ENCODE results near the gene SRCAP. TPM values are rescaled to one million over a fixed set of nuclear protein-coding genes. Genes with fewer than 3 reads are reported as not detected.

The SRCAP gene
- polyA plus RNA-seq (2011; rRNA removed), result 3.1 and 5.8 TPM in 2 replicates
- polyA minus RNA-seq (2011; rRNA and poly(A)+ RNA removed), result 12.3 and 17.1 TPM in 2 replicates

- Histone ChIP-seq H3K9me3 (ENCODE audit: control insufficient read depth, insufficient read depth, low read length) (no peaks in the 10 kb centered on the region; the same call in 1 of the 2 replicates), H3K27me3 (ENCODE audit: control insufficient read depth, insufficient read depth, low read length) (no peaks in the 10 kb centered on the region), H3K27ac (ENCODE audit: low read depth, low read length) (peak within 1 kb of the TSS; percentile 100), H3K4me3 (ENCODE audit: low read depth, low read length) (peak within 1 kb of the TSS; percentile 93)
- peak; percentile 20 for DNase-seq (ENCODE audit: low read depth, low spot score)
- TF ChIP-seq, protein P1, sequence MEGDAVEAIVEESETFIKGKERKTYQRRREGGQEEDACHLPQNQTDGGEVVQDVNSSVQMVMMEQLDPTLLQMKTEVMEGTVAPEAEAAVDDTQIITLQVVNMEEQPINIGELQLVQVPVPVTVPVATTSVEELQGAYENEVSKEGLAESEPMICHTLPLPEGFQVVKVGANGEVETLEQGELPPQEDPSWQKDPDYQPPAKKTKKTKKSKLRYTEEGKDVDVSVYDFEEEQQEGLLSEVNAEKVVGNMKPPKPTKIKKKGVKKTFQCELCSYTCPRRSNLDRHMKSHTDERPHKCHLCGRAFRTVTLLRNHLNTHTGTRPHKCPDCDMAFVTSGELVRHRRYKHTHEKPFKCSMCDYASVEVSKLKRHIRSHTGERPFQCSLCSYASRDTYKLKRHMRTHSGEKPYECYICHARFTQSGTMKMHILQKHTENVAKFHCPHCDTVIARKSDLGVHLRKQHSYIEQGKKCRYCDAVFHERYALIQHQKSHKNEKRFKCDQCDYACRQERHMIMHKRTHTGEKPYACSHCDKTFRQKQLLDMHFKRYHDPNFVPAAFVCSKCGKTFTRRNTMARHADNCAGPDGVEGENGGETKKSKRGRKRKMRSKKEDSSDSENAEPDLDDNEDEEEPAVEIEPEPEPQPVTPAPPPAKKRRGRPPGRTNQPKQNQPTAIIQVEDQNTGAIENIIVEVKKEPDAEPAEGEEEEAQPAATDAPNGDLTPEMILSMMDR (IDR thresholded peaks at IDR 0.05; ENCODE audit: low read depth, low read length), result no peak
- ChIA-PET CTCF (no interaction called here), POLR2A (interaction anchor here (0.6 kb wide), 3 partner anchors 26 to 49 kb away, joined by 3 to 9 read pairs (median 6); no protein-coding TSS in a partner anchor)
Measured at GRCh38 chr16:30698816-30699614, at the start of gene SRCAP. Gene SRCAP, plus strand, starts transcription at chr16:30699171. Its CDS starts 1,654 bp downstream, at chr16:30700825.

DNA sequence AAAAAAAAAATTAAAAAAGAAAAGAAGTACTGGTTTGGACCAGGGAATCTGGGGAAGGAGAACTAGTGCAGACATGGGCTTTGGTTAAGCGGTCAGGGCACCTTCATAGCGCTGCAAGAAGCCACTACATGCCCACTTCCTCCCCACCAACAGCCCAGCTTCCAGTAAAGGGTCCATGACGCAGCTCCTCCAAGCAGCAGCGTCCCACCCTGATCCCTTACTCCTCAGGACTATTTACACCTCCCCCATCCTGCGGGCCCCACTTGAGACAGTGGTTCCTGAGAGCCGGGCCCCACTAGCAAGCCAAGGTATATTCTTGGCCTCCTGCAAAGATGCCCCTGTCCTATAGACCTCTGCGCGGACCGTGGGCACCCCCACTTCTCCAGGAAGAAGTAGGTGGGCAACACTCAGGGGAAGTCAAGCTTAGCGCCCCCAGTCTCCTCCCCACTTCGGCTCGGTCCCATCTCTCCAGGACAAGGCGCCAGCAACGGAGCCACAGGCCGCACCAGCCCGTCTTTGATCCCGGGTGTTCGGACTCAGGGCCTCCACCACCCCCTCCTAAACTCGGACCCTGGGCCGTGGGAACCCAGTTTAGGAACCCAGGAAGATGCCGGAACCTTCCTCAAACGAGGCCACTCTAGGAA is 49.1 kb upstream of the SRCAP start:
- no peaks in the 10 kb centered on the region for H3K27me3 ChIP-seq (ENCODE audit: control insufficient read depth, insufficient read depth, low read length)
- H3K9me3 ChIP-seq (ENCODE audit: control insufficient read depth, insufficient read depth, low read length), result no peaks in the 10 kb centered on the region; the same call in 1 of the 2 replicates
- DNase-seq (ENCODE audit: low read depth, low spot score), result no peak
- TF ChIP-seq, protein P1 (IDR thresholded peaks at IDR 0.05; ENCODE audit: low read depth, low read length), result no peak
- ChIA-PET POLR2A (interaction anchor here (0.5 to 2.2 kb wide), 14 partner anchors 9 to 834 kb away, joined by 3 to 18 read pairs (median 4); partner anchors contain the start of genes FBRS, ITGAL, PAGR1 and SRCAP), CTCF (interaction anchor here (0.6 to 1.4 kb wide), 4 partner anchors 16 to 200 kb away, joined by 3 to 6 read pairs (median 4); partner anchors contain the start of gene ZNF747)
- H3K4me3 ChIP-seq (ENCODE audit: low read depth, low read length), result peak overlapping the region; percentile 50
- H3K27ac ChIP-seq (ENCODE audit: low read depth, low read length), result peak overlapping the region; percentile 89

DNA sequence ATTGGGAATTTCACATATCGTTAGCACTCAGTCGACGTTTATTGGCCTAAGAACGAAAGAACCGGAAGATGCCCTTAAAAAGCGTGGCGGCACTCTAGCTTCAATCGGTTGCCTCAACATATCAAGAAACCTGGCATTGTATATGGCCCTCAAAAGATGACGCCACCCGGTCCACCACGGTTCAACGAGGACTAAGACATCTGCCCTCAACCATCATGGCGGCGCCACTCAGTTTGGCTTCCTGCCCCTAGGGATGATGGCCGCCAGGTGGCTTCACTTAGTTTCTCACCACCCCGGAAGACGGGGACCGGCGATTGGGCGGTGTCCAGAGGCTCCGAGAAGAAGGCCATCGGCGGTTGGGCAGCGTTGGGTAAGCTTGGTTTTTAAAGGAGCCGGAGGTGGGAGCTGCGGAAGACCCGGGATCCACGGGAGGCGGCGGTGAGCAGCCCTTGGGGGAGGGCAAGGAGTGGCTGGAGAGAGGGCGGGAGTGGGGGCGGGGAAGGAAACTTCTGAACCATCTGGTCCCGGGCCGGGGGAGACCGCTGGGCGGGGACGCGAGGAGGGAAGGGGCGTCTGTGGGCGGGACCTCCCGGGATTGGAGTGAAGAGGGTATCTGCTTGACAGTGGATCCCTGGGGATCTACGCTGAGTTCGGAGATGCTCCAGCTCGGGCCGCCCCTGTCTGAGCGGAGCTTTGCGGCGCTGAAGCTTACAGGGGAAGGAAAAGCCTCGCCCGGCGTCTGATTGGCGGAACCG is 48.4 kb upstream of the SRCAP start, which contains the start of gene PRR14:
Gene PRR14, plus strand, starts transcription at position 592 of the 755 bp plus-strand sequence. CDS start 686 bp downstream, outside the sequence.
- DNase-seq (ENCODE audit: low read depth, low spot score), result peak; percentile 99
- Histone ChIP-seq H3K27me3 (ENCODE audit: control insufficient read depth, insufficient read depth, low read length) (no peaks in the 10 kb centered on the region), H3K9me3 (ENCODE audit: control insufficient read depth, insufficient read depth, low read length) (no peaks in the 10 kb centered on the region; the same call in 1 of the 2 replicates), H3K4me3 (ENCODE audit: low read depth, low read length) (peak within 1 kb of the TSS; percentile 87), H3K27ac (ENCODE audit: low read depth, low read length) (peak within 1 kb of the TSS; percentile 89)
- ChIA-PET POLR2A (interaction anchor here (0.5 to 2.2 kb wide), 17 partner anchors 7 to 835 kb away, joined by 3 to 18 read pairs (median 5); partner anchors contain the start of genes FBRS, ITGAL, PAGR1 and SRCAP), CTCF (interaction anchor here (0.6 to 1.4 kb wide), 7 partner anchors 16 to 491 kb away, joined by 3 to 8 read pairs (median 4); partner anchors contain the start of genes DCTPP1 and ZNF747)
- TF ChIP-seq, protein P1 (IDR thresholded peaks at IDR 0.05; ENCODE audit: low read depth, low read length), result peak; percentile 17; the same call in 1 of the 2 replicates

DNA sequence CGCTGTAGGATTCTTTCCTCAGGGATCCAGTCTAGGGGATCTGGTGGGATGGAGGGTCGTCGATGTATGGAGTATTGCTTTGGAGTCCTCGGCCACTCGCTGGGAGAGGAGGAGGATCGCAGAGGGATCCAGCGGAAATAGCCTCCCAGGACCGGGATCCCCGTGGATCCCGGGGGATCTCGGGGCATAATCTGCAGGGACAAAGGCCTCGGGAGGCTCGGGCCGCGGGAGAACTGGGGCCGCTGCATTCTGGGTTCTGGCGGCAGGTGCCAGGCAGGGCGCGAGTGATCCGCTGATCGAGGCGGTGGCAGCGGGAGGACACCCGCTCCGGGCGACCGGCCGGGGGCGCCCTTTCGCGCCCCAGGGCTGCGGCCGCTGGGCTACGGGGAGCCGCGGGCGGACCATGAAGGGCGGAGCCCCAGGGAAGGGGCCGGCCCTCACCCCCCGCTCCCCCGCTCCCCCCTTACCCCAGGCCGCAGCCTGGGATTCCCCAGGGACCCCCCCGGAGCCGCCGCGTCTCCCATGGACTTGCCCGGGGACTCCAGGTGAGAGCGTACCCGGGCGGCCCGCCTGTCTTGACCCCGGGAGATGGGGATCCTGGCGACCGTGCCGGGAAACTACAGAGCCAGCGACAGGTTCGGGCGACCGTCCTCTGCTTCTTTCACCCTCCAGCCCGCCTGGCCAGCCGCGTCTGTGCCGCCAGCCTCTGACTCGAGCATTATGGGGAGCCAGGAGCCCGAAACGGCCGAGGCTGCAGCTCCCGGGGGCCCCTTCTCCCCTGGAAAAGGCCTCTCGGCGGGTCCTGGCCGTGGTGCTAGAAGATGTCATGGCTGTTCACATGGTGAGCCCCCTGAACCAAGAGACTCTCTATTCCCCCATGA is 47.6 kb upstream of the SRCAP start:
- ChIA-PET CTCF (interaction anchor here (0.6 to 1.4 kb wide), 6 partner anchors 42 to 492 kb away, joined by 3 to 8 read pairs (median 4); partner anchors contain the start of genes DCTPP1 and ZNF747), POLR2A (interaction anchor here (0.6 to 2.2 kb wide), 10 partner anchors 8 to 836 kb away, joined by 3 to 18 read pairs (median 5); partner anchors contain the start of genes FBRS, PAGR1, ZNF688 and ZNF689)

More for the DNA sequence above, 47.6 kb upstream of the SRCAP start:
- H3K4me3 ChIP-seq (ENCODE audit: low read depth, low read length), result peak overlapping the region; percentile 87
- H3K27me3 ChIP-seq (ENCODE audit: control insufficient read depth, insufficient read depth, low read length), result no peaks in the 10 kb centered on the region
- TF ChIP-seq, protein P1 (IDR thresholded peaks at IDR 0.05; ENCODE audit: low read depth, low read length), result peak; percentile 56
- peak overlapping the region; percentile 89 for H3K27ac ChIP-seq (ENCODE audit: low read depth, low read length)
- no peaks in the 10 kb centered on the region; the same call in 1 of the 2 replicates for H3K9me3 ChIP-seq (ENCODE audit: control insufficient read depth, insufficient read depth, low read length)
- DNase-seq (ENCODE audit: low read depth, low spot score), result no peak

Data from AG04450 (cell line).